Urinary bladder (tissue), 4 donors: ENCODE results near the gene KCTD15. TPM values are rescaled to one million over a fixed set of nuclear protein-coding genes. Genes with fewer than 3 reads are reported as not detected.
A peak's percentile ranks its signal among the peaks of the same experiment; 100 is the strongest.

Source experiments
- DNase-seq: peaks from one replicate; pipeline ENCODE4 v3.0.0-alpha.2; 2015; ENCODE audit errors: extremely low spot score
- H3K27ac ChIP-seq: one replicate; pipeline ENCODE4 v1.5.1; 2013; ENCODE audit warnings: low read depth, mild to moderate bottlenecking, moderate library complexity
- H3K36me3 ChIP-seq: one replicate; pipeline ENCODE4 v1.6.1; 2013; ENCODE audit warnings: mild to moderate bottlenecking, moderate library complexity; ENCODE audit not compliant: insufficient read depth
- H3K4me1 ChIP-seq: one replicate; pipeline ENCODE4 v1.6.1; 2013; ENCODE audit warnings: mild to moderate bottlenecking, moderate library complexity; ENCODE audit not compliant: insufficient read depth
- H3K4me3 ChIP-seq: one replicate; pipeline ENCODE4 v1.5.1; 2013; ENCODE audit warnings: low read depth, low read length
- WGBS: extraction: QIAGEN DNeasy Blood & Tissue Kit; methylation state at CpG from one replicate; pipeline ENCODE4 v1.1.7; 2013; 5-methylcytosine and 5-hydroxymethylcytosine counted together
- polyA plus RNA-seq: library from polyadenylated mRNA; stranded (reverse); fragments of 200-250 nt; gene quantifications from one replicate; pipeline ENCODE4 v1.2.3, GENCODE V29; 2013
- total RNA-seq: library from RNA; depleted of rRNA; stranded (reverse); fragments of >200 nt; gene quantifications from one replicate; pipeline ENCODE4 v1.2.3, GENCODE V29; 2014
- donor health status: healthy with polysubstance abuse.
- donor health status: healthy.

The KCTD15 gene
- total and polyA plus RNA-seq, 2 donors, result 55.8 to 78.0 TPM

DNA sequence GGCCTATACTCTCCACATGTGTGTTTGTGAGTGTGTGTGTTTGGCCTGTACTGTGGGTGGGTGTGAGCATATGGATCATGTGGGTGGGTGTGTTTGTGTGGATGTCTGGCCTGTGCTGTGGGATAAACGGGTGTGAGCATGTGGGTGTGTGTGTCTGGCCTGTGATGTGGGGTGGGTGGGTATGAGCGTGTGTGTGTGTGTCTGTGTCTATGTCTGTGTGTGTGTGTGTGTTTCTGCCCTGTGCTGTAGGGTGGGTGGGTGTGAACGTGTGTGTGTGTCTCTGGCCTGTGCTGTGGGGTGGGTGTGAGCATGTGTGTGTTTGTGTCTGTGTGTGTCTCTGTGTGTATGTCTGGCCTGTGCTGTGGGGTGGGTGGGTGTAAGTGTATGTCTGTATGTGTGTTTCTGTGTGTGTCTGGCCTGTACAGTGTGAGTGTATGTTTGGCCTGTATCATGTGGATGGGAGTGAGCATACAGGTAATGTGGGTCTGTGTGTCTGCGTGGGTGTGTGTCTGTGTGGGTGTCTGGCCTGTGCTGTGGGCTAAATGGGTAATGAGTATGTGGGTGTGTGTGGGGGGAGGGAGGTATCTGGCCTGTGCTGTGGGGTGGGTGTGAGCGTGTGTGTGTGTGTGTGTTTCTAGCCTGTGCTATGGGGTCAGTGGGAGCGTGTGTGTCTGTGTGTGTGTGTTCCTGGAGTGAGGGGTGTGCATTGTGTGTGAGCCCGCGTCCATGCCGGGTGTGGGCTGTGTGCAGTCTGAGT is 20.8 kb upstream of the KCTD15 start:
- 80% methylated on average over 9 of the region's 9 CpGs for WGBS
- no peak for DNase-seq
- Histone ChIP-seq H3K36me3 (no peaks in the 10 kb centered on the region), H3K27ac (no peak overlapping the region), H3K4me1 (no peaks in the 10 kb centered on the region), H3K4me3 (no peak overlapping the region)

DNA sequence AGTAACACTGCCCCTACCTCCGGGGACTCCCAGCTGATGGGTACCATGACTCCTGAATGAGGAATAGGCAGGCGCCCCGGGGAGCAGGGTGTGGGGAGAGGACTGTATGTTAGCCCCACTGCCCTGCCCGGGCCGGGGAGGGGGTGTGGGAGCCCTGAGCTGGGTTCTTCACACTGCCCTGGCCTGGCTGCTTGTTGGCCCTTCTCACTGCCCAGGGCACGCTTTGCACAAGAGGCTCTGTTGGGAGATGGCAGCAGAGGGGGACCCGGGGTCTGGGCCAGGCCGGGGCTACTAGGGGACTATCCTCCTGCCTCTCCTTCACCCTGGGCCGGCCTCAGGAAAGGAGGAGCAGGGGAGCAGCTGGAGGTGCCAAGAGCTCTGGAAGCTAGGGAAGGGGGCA is 19.3 kb upstream of the KCTD15 start:
- Histone ChIP-seq H3K36me3 (no peaks in the 10 kb centered on the region), H3K27ac (no peak overlapping the region), H3K4me1 (no peaks in the 10 kb centered on the region), H3K4me3 (no peak overlapping the region)
- DNase-seq, result no peak
- WGBS, result 89% methylated on average over 9 of the region's 9 CpGs

DNA sequence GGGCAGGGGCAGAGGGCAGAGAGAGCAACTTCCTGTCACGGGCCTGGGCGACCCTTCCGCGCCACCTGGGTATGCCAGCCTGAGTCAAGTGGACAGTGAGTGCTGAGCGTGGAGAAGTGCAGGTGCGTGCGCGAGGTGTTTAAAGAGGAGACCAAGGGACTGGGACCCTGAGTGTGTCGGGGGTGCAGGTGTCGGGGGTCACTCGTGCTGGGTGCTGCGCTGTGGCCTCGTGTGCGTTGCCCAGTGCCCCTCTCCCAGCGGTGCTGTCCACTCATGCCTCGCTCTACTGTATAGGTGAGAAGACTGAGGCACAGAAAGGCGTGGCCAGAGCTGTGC is 18.9 kb upstream of the KCTD15 start:
- no peaks in the 10 kb centered on the region for H3K4me1 ChIP-seq
- WGBS, result 52% methylated on average over 17 of the region's 17 CpGs

DNA sequence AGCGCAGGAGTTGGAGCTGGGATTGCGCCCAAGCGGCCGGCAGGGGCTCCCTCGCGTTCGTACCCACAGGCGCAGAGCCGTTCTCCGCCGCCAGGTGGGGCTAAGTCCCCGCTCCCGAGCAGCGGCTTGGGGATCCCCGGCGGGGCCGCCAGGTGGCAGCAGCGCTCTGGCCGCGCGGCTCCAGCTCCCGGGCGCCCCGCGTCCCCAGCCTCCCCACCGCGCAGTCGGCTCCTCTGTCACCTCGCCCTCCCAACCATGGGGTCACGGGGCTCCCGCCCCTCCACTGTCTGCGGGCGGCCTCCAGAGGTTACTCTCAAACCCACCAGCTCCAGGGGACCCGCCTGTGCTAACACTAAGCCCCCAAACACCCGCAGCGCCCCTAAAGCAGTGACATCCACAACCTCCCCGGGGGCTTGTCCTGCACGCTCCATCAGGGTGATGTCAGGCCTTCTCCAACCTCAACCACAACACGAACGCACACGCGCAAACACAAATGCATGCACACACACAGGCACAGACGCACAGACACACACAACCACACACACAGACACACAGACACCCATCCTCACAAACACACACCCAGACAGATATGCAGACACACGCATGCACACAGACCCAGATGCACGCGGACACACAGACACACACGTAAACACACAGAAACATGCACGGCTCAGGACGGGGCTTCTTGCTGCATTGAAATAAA is 18.4 kb upstream of the KCTD15 start:
- Histone ChIP-seq H3K4me1 (no peaks in the 10 kb centered on the region), H3K4me3 (no peak overlapping the region), H3K36me3 (no peaks in the 10 kb centered on the region), H3K27ac (no peak overlapping the region)
- 15% methylated on average over 49 of the region's 49 CpGs for WGBS
- no peak for DNase-seq

More for the DNA sequence above, 18.9 kb upstream of the KCTD15 start:
- no peak overlapping the region for H3K27ac ChIP-seq
- no peak overlapping the region for H3K4me3 ChIP-seq
- DNase-seq, result no peak
- no peaks in the 10 kb centered on the region for H3K36me3 ChIP-seq

DNA sequence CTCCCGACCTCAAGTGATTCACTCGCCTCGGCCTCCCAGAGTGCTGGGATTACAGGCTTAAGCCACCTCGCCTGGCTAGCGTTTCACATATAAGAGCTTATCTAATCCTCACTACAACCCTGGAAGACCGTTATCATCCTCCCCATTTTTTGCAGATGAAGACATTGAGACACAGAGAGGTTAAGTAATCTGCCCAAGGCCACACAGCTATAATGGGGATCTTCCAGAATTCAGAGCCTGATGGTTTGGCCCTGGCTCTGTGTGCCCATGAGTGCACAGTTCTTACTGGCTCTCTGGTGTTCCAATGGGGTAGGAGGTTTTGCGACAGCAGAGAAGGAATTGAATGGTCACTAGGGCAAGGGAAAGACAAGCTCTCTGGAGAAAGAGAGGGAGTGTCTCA is 16.8 kb upstream of the KCTD15 start:
- no peaks in the 10 kb centered on the region for H3K4me1 ChIP-seq
- H3K4me3 ChIP-seq, result no peak overlapping the region
- H3K27ac ChIP-seq, result no peak overlapping the region
- WGBS, result 56% methylated on average over 7 of the region's 7 CpGs
- no peak for DNase-seq
- no peaks in the 10 kb centered on the region for H3K36me3 ChIP-seq

DNA sequence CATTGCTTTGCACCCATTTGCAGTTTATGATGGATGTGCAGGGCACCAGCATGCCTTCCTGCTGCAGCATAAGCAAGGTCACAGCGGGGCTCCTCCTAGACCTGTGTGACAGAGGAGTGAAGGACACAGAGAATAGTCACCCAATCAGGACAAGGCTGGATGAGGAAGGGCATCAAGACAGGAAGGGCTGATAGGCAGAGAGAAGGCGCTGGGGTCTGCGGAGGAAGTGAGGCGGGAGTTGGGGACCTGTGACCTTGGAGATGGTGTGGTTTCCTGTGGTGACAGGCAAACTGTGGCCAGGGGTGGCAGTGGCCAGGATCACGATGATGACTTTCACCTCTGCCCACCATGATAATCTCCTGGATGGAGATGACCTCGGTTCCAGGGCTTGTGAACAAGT is 16.4 kb upstream of the KCTD15 start:
- WGBS, result 64% methylated on average over 6 of the region's 6 CpGs
- no peak for DNase-seq
- no peak overlapping the region for H3K27ac ChIP-seq
- no peaks in the 10 kb centered on the region for H3K36me3 ChIP-seq
- H3K4me1 ChIP-seq, result no peaks in the 10 kb centered on the region
- no peak overlapping the region for H3K4me3 ChIP-seq

DNA sequence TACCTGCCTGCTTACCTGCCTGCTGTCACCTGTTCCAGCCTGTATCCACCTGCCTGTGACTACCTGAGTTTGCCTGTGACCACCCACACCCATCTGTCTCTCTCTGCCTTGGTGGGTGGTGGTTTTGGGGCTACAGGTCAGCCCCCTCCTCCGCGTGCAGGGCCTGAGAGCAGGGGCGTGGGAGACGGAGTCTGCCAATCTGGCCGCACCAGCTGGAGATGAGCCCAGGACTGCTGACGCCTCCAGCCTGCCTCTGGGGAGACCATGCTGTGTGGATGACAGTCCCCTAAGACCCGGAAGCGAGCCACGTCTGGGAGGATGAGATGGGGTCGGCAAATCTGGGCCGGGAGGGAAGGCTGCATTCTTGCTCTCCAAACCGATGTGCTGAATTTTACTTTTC is 15.9 kb upstream of the KCTD15 start:
- H3K4me3 ChIP-seq, result no peak overlapping the region
- WGBS, result 37% methylated on average over 12 of the region's 12 CpGs
- H3K27ac ChIP-seq, result no peak overlapping the region
- no peaks in the 10 kb centered on the region for H3K4me1 ChIP-seq
- H3K36me3 ChIP-seq, result no peaks in the 10 kb centered on the region
- DNase-seq, result no peak

DNA sequence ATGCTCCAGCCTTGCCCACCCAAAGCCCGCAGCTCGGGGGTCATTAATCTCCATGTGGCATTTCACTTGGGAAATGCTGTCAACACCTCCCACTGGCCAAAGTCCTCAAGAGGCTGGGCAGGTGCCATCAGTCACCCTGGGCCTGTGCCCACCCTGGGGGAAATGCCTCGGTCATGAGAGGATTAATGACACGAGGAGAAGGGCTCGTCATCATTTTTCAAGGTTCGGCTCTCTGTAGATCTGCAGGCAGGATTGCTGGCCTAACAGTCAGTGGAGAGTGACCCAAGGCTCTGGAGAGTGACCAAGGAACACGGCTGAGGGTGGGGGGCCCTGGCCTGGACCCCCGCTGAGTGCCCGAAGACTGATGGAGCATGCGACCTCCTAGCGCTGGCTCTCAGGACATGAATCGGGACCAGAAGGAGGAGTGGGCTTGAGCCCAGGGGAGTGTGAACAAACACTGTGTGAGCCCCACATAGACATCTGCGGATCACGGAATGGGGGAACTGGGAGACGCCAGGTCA is 15.2 kb upstream of the KCTD15 start:
- Histone ChIP-seq H3K4me3 (no peak overlapping the region), H3K27ac (no peak overlapping the region), H3K4me1 (no peaks in the 10 kb centered on the region), H3K36me3 (no peaks in the 10 kb centered on the region)
- no peak for DNase-seq
- 78% methylated on average over 15 of the region's 15 CpGs for WGBS

DNA sequence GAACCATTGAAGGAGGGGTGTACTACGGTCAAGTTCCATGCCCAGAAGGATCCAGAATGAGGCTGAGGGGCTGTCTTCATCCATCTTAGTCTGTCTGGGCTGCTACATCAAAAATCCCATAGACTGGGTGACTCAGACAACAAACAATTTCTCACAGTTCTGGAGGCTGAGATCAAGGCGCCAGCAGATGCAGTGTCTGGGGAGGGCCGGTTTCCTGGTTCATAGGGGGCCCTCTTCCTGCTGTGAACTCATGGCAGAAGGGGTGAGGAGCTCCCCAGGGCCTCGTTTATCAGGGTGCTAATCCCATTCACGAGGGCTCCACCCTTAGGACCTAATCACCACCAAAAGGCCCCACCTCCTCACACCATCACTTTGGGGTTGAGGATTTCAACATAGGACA is 14.7 kb upstream of the KCTD15 start:
- Histone ChIP-seq H3K4me1 (no peaks in the 10 kb centered on the region), H3K27ac (no peak overlapping the region), H3K4me3 (no peak overlapping the region), H3K36me3 (no peaks in the 10 kb centered on the region)
- 59% methylated on average over 5 of the region's 5 CpGs for WGBS
- DNase-seq, result no peak

DNA sequence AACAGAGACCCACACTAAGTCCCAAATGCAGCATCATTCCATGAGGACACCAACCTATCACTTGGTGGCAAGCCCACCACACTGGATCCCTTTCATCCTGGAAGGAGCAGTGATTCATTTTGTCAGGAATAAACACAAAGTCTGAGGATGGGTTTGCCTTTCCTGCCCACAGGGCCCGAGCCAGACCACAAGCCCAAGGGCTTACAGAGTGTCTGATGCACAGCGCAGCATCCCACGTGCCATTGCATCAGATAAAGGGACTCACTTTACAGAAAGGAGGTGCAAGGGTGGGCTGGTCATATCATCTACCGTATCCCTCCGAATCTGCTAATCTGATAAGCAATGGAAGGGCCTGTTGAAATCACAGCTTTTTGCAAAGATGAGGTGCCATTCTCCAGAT is 12.2 kb upstream of the KCTD15 start:
- H3K4me3 ChIP-seq, result no peak overlapping the region
- H3K4me1 ChIP-seq, result no peaks in the 10 kb centered on the region
- DNase-seq, result no peak
- 74% methylated on average over 5 of the region's 5 CpGs for WGBS
- H3K36me3 ChIP-seq, result no peaks in the 10 kb centered on the region
- no peak overlapping the region for H3K27ac ChIP-seq

DNA sequence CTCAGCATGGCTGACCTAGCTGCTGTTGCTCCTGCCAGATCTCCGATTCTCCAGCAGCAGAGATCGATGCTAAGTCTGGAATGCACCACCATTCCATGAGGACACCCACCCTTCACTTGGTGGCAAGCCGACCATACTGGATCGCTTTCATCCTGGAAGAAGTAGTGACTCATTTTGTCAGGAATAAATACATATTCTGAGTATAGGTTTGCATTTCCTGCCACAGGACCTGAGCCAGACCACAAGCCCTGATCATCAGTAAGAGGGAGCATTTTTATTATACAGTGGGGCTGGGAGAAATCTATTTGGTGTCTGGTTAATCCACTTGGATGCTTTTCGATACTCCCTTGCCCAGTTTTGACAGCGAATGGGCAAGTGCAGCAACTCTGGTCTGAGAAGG is 10.9 kb upstream of the KCTD15 start:
- H3K4me1 ChIP-seq, result no peaks in the 10 kb centered on the region
- H3K4me3 ChIP-seq, result no peak overlapping the region
- H3K27ac ChIP-seq, result no peak overlapping the region
- DNase-seq, result no peak
- no peaks in the 10 kb centered on the region for H3K36me3 ChIP-seq
- 50% methylated on average over 6 of the region's 6 CpGs for WGBS

DNA sequence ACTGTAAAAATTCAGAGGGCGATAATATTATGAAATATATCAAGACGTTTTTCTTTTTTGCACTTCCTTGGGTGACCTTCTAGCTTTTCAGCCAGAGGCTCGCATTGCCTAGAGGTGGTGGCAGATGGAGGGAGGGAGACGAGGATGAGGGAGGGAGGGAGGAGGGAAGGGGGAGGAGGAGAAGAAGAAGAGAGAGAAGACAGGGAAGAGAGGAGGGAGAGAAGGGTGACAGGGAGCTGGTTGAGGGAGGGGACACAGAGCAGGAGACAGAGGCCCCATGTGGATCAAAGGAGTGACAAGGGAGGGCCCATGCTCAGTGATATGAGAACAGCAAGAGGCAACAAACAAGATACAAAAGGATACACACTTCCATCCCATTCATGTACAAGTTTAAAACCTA is 8.0 kb upstream of the KCTD15 start:
- Histone ChIP-seq H3K36me3 (no peaks in the 10 kb centered on the region), H3K4me3 (no peak overlapping the region), H3K27ac (no peak overlapping the region), H3K4me1 (no peaks in the 10 kb centered on the region)
- no peak for DNase-seq
- 37% methylated on average over 4 of the region's 4 CpGs for WGBS

DNA sequence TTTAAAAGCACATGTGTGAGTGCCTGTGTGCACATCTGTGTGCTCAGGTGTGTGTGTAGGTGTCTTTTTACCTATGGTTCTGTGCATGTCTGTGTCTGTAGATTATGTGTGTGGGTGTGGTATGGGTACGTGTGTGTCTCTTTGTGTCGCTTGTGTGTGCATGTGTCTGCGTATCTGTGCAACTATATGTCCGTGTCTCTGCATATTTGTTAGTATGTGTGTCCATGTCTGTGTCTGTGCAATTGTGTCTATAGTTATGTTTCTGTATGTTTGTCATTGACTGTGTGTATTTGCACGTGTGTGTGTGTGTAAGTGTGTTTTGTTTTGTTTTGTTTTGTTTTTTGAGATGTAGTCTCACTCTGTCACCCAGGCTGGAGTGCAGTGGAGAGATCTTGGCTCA is 7.3 kb upstream of the KCTD15 start:
- H3K36me3 ChIP-seq, result no peaks in the 10 kb centered on the region
- WGBS, result 86% methylated on average over 5 of the region's 5 CpGs
- no peak for DNase-seq
- H3K4me1 ChIP-seq, result no peaks in the 10 kb centered on the region
- H3K27ac ChIP-seq, result no peak overlapping the region
- H3K4me3 ChIP-seq, result no peak overlapping the region

DNA sequence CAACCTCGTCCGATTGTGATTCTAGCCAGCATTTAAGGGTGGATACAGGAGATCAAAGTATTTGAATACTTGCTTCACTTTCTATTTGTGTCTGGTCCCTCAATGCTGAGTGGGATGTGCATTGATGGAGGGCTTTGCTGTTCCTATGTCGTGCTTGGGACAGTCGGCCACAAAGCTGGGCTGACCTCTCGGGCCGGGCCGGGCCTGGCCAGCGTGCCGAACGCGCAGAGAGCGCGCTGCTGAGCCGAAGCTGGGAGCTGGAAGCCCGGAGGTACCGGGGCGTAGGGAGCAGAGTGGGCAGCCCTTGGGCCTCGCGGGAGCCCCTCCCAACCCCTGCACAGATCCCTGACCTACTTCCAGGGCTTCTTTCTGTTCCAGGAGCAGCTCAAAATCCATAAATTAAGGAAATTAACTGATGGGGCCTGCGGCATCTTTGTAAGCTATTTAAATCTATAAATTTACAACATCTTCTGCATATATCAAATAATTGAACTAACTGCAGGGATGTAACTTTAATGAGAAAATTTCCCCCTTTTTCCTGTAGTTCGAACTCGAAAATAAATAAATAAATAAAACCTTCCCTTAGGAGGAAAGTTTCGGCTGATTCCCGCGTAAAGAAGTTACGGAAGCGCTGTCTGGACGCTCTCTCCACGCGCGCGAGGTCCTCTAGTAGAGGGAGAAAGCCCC is 1.8 kb upstream of the KCTD15 start:
- Histone ChIP-seq H3K36me3 (no peaks in the 10 kb centered on the region), H3K27ac (no peak overlapping the region), H3K4me3 (peak overlapping the region; percentile 74), H3K4me1 (peaks cover 2% of the 10 kb centered on the region)
- WGBS, result 12% methylated on average over 32 of the region's 32 CpGs
- DNase-seq, result no peak
